Measurements from ENCODE around the gene CYB561D1.

The CYB561D1 gene

GRCh38 chr1:109527098-109527811 is 33.4 kb downstream of the CYB561D1 start:
- H3K4me1 ChIP-seq, result peaks cover 6 to 49% (median 41%) of the 10 kb centered on the region in 10 experiments; a peak in 18 of 20 replicates
- no peak overlapping the region for H3K9ac ChIP-seq
- TF ChIP-seq Cebpa-rat (IDR thresholded peaks at IDR 0.05), result no peak
- H4K20me1 ChIP-seq, result no peaks in the 10 kb centered on the region
- H3K27me3 ChIP-seq, result no peaks in the 10 kb centered on the region
- H3K36me3 ChIP-seq, result no peaks in the 10 kb centered on the region
- H3K4me3 ChIP-seq, result no peak overlapping the region
- H3K9me3 ChIP-seq (replicated peaks in 1 of 11), result no peaks in the 10 kb centered on the region
- peak overlapping the region in 6 of 11 experiments; percentile 12 to 39 (median 27); a peak in 9 of 22 replicates for H3K4me2 ChIP-seq
- H3K27ac ChIP-seq, result no peak overlapping the region

GRCh38 chr1:109527846-109528695 is 34.2 kb downstream of the CYB561D1 start:
- no peaks in the 10 kb centered on the region for H3K36me3 ChIP-seq
- H3K4me2 ChIP-seq, result peak overlapping the region in 5 of 11 experiments; percentile 12 to 38 (median 22); a peak in 4 of 22 replicates
- no peaks in the 10 kb centered on the region for H3K27me3 ChIP-seq

GRCh38 chr1:109528712-109529111 is 34.8 kb downstream of the CYB561D1 start:
- Histone ChIP-seq H3K4me1 (peaks cover 11 to 57% (median 46%) of the 10 kb centered on the region in 10 experiments; a peak in 19 of 20 replicates), H3K9ac (no peak overlapping the region)
- no peak for TF ChIP-seq Cebpa-rat (IDR thresholded peaks at IDR 0.05)

More at GRCh38 chr1:109527846-109528695, 34.2 kb downstream of the CYB561D1 start:
- H4K20me1 ChIP-seq, result no peaks in the 10 kb centered on the region
- no peak for TF ChIP-seq Cebpa-rat (IDR thresholded peaks at IDR 0.05)
- no peak overlapping the region for H3K4me3 ChIP-seq
- H3K4me1 ChIP-seq, result peaks cover 11 to 57% (median 46%) of the 10 kb centered on the region in 10 experiments; a peak in 19 of 20 replicates
- H3K27ac ChIP-seq, result no peak overlapping the region
- no peaks in the 10 kb centered on the region for H3K9me3 ChIP-seq (replicated peaks in 1 of 11)
- H3K9ac ChIP-seq, result no peak overlapping the region

GRCh38 chr1:109529881-109530456 is 36.1 kb downstream of the CYB561D1 start:
- Histone ChIP-seq H3K36me3 (no peaks in the 10 kb centered on the region), H3K27me3 (no peaks in the 10 kb centered on the region), H3K9ac (peak overlapping the region in 9 of 11 experiments; percentile 0 to 60 (median 42); a peak in 10 of 22 replicates), H3K4me3 (no peak overlapping the region; a peak in 1 of 20 replicates), H4K20me1 (no peaks in the 10 kb centered on the region), H3K4me2 (peak overlapping the region in 9 of 11 experiments; percentile 48 to 86 (median 81); a peak in 18 of 22 replicates), H3K9me3 (replicated peaks in 1 of 11) (no peaks in the 10 kb centered on the region), H3K4me1 (peaks cover 11 to 59% (median 47%) of the 10 kb centered on the region in 10 experiments; a peak in 19 of 20 replicates), H3K27ac (peak overlapping the region in 1 of 11 experiments; percentile 31; a peak in 2 of 22 replicates)
- no peak for TF ChIP-seq Cebpa-rat (IDR thresholded peaks at IDR 0.05)

More at GRCh38 chr1:109528712-109529111, 34.8 kb downstream of the CYB561D1 start:
- Histone ChIP-seq H3K36me3 (no peaks in the 10 kb centered on the region), H3K27ac (no peak overlapping the region), H3K4me3 (no peak overlapping the region), H3K27me3 (no peaks in the 10 kb centered on the region), H3K4me2 (peak overlapping the region in 3 of 11 experiments; percentile 81 to 84 (median 82); a peak in 3 of 22 replicates), H4K20me1 (no peaks in the 10 kb centered on the region), H3K9me3 (replicated peaks in 1 of 11) (no peaks in the 10 kb centered on the region)

GRCh38 chr1:109530457-109531087 is 36.7 kb downstream of the CYB561D1 start:
- Histone ChIP-seq H3K4me3 (no peak overlapping the region), H3K4me1 (peaks cover 11 to 65% (median 53%) of the 10 kb centered on the region in 10 experiments; a peak in 19 of 20 replicates), H3K27me3 (no peaks in the 10 kb centered on the region), H3K9me3 (replicated peaks in 1 of 11) (no peaks in the 10 kb centered on the region), H3K9ac (peak overlapping the region in 6 of 11 experiments; percentile 0 to 60 (median 29); a peak in 7 of 22 replicates), H3K4me2 (peak overlapping the region; percentile 2 to 86 (median 81); a peak in 19 of 22 replicates), H3K27ac (no peak overlapping the region; a peak in 1 of 22 replicates), H3K36me3 (no peaks in the 10 kb centered on the region), H4K20me1 (no peaks in the 10 kb centered on the region; a peak in 1 of 22 replicates)
- no peak for TF ChIP-seq Cebpa-rat (IDR thresholded peaks at IDR 0.05)

GRCh38 chr1:109531380-109531779 is 37.5 kb downstream of the CYB561D1 start:
- H3K4me2 ChIP-seq, result peak overlapping the region; percentile 2 to 86 (median 81); a peak in 19 of 22 replicates
- no peak overlapping the region for H3K4me3 ChIP-seq
- H4K20me1 ChIP-seq, result no peaks in the 10 kb centered on the region; a peak in 1 of 22 replicates
- H3K36me3 ChIP-seq, result no peaks in the 10 kb centered on the region
- H3K9ac ChIP-seq, result peak overlapping the region in 5 of 11 experiments; percentile 15 to 60 (median 22); a peak in 7 of 22 replicates
- no peak overlapping the region for H3K27ac ChIP-seq
- TF ChIP-seq Cebpa-rat (IDR thresholded peaks at IDR 0.05), result no peak
- H3K27me3 ChIP-seq, result no peaks in the 10 kb centered on the region
- H3K9me3 ChIP-seq (replicated peaks in 1 of 11), result no peaks in the 10 kb centered on the region
- H3K4me1 ChIP-seq, result peaks cover 11 to 73% (median 58%) of the 10 kb centered on the region in 10 experiments; a peak in 19 of 20 replicates

- H3K27me3 ChIP-seq, result no peaks in the 10 kb centered on the region
- peak overlapping the region in 4 of 11 experiments; percentile 34 to 68 (median 62); a peak in 4 of 22 replicates for H3K9ac ChIP-seq
- H3K9me3 ChIP-seq (replicated peaks in 1 of 11), result no peaks in the 10 kb centered on the region
- H3K27ac ChIP-seq, result no peak overlapping the region
- no peak overlapping the region for H3K4me3 ChIP-seq
- peak overlapping the region; percentile 74 to 97 (median 82); a peak in 21 of 22 replicates for H3K4me2 ChIP-seq
- H3K36me3 ChIP-seq, result no peaks in the 10 kb centered on the region
- H3K4me1 ChIP-seq, result peaks cover 11 to 75% (median 59%) of the 10 kb centered on the region in 10 experiments; a peak in 19 of 20 replicates
- no peaks in the 10 kb centered on the region; a peak in 2 of 22 replicates for H4K20me1 ChIP-seq
- TF ChIP-seq Cebpa-rat (IDR thresholded peaks at IDR 0.05), result no peak
Measured at GRCh38 chr1:109531826-109532364, 38.0 kb downstream of the CYB561D1 start.

All from BLaER1 treated with 17β-estradiol and CSF1 and Interleukin-3, amounts not matched to agents 10 nM and 100 nM (cell line).